T-helper 1 cell treated with Interleukin-12 subunit alpha and Interleukin-12 subunit beta and Interleukin-4 antibody, amounts not matched to agents 30 μg/mL and 1 μg/mL, for 36 hours (primary cell): Measurements from ENCODE around the gene LIFR.
"Not testable (repeated sequence)": the region's sequence is repeated elsewhere in the genome, so short reads cannot be mapped to it uniquely, and the experiment has no call there.

ENCODE experiments used
- H3K27ac Mint-ChIP-seq: one replicate; pipeline ENCODE4 v1.8.0; 2021; ENCODE audit warnings: mild to moderate bottlenecking, mixed read lengths
- H3K27me3 Mint-ChIP-seq: one replicate; pipeline ENCODE4 v1.8.0; 2021; ENCODE audit warnings: low read depth, mixed read lengths
- H3K36me3 Mint-ChIP-seq: one replicate; pipeline ENCODE4 v1.8.0; 2021; ENCODE audit warnings: low read depth, mixed read lengths
- H3K4me1 Mint-ChIP-seq: one replicate; pipeline ENCODE4 v1.8.0; 2021; ENCODE audit warnings: low read depth, mixed read lengths
- H3K4me3 Mint-ChIP-seq: one replicate; pipeline ENCODE4 v1.8.0; 2021; ENCODE audit warnings: mild to moderate bottlenecking, moderate library complexity, mixed read lengths
- H3K9me3 Mint-ChIP-seq: one replicate; pipeline ENCODE4 v1.8.0; 2021; ENCODE audit warnings: mixed read lengths

LIFR gene

GRCh38 chr5:38590838-38591522 lies 34.5 kb upstream of the LIFR start:
- H3K27ac Mint-ChIP-seq = no peak overlapping the region
- peaks cover 4% of the 10 kb centered on the region for H3K27me3 Mint-ChIP-seq
- no peaks in the 10 kb centered on the region for H3K9me3 Mint-ChIP-seq
- H3K4me3 Mint-ChIP-seq = no peak overlapping the region
- H3K36me3 Mint-ChIP-seq = no peaks in the 10 kb centered on the region
- H3K4me1 Mint-ChIP-seq = no peaks in the 10 kb centered on the region

GRCh38 chr5:38589629-38590028 lies 33.2 kb upstream of the LIFR start:
- Mint-ChIP-seq H3K4me1 (no peaks in the 10 kb centered on the region), H3K4me3 (no peak overlapping the region), H3K9me3 (no peaks in the 10 kb centered on the region), H3K27ac (no peak overlapping the region), H3K36me3 (no peaks in the 10 kb centered on the region), H3K27me3 (peaks cover 4% of the 10 kb centered on the region)

- no peak overlapping the region for H3K4me3 Mint-ChIP-seq
- no peaks in the 10 kb centered on the region for H3K36me3 Mint-ChIP-seq
- peaks cover 3% of the 10 kb centered on the region for H3K27me3 Mint-ChIP-seq
- no peaks in the 10 kb centered on the region for H3K9me3 Mint-ChIP-seq
- H3K27ac Mint-ChIP-seq = no peak overlapping the region
- peaks cover 3% of the 10 kb centered on the region for H3K4me1 Mint-ChIP-seq
Observed at GRCh38 chr5:38585816-38586215, 29.4 kb upstream of the LIFR start.

- Mint-ChIP-seq H3K27ac (no peak overlapping the region), H3K9me3 (no peaks in the 10 kb centered on the region), H3K4me1 (peaks cover 3% of the 10 kb centered on the region), H3K36me3 (no peaks in the 10 kb centered on the region), H3K27me3 (peaks cover 7% of the 10 kb centered on the region), H3K4me3 (no peak overlapping the region)
Observed at GRCh38 chr5:38583500-38583899, 27.1 kb upstream of the LIFR start.

- Mint-ChIP-seq H3K4me3 (no peak overlapping the region), H3K27ac (no peak overlapping the region), H3K4me1 (peaks cover 3% of the 10 kb centered on the region), H3K36me3 (no peaks in the 10 kb centered on the region), H3K9me3 (no peaks in the 10 kb centered on the region), H3K27me3 (peaks cover 7% of the 10 kb centered on the region)
Observed at GRCh38 chr5:38582975-38583319, 26.5 kb upstream of the LIFR start.

- H3K27ac Mint-ChIP-seq = no peak overlapping the region
- no peaks in the 10 kb centered on the region for H3K36me3 Mint-ChIP-seq
- no peak overlapping the region for H3K4me3 Mint-ChIP-seq
- H3K9me3 Mint-ChIP-seq = no peaks in the 10 kb centered on the region
- peaks cover 3% of the 10 kb centered on the region for H3K4me1 Mint-ChIP-seq
- peaks cover 7% of the 10 kb centered on the region for H3K27me3 Mint-ChIP-seq
Observed at GRCh38 chr5:38582293-38582974, 26.0 kb upstream of the LIFR start.

GRCh38 chr5:38581597-38581996 lies 25.2 kb upstream of the LIFR start:
- Mint-ChIP-seq H3K9me3 (no peaks in the 10 kb centered on the region), H3K27ac (no peak overlapping the region), H3K27me3 (peaks cover 7% of the 10 kb centered on the region), H3K4me1 (peaks cover 3% of the 10 kb centered on the region), H3K4me3 (no peak overlapping the region), H3K36me3 (no peaks in the 10 kb centered on the region)

GRCh38 chr5:38579105-38579504 lies 22.7 kb upstream of the LIFR start:
- H3K36me3 Mint-ChIP-seq = no peaks in the 10 kb centered on the region
- peaks cover 9% of the 10 kb centered on the region for H3K27me3 Mint-ChIP-seq
- no peak overlapping the region for H3K27ac Mint-ChIP-seq
- H3K4me1 Mint-ChIP-seq = peaks cover 3% of the 10 kb centered on the region
- no peak overlapping the region for H3K4me3 Mint-ChIP-seq
- H3K9me3 Mint-ChIP-seq = no peaks in the 10 kb centered on the region

- no peaks in the 10 kb centered on the region for H3K36me3 Mint-ChIP-seq
- no peak overlapping the region for H3K4me3 Mint-ChIP-seq
- peaks cover 11% of the 10 kb centered on the region for H3K27me3 Mint-ChIP-seq
- H3K9me3 Mint-ChIP-seq = no peaks in the 10 kb centered on the region
- no peak overlapping the region for H3K27ac Mint-ChIP-seq
- H3K4me1 Mint-ChIP-seq = no peaks in the 10 kb centered on the region
Observed at GRCh38 chr5:38576961-38577684, 20.7 kb upstream of the LIFR start.

- H3K27ac Mint-ChIP-seq = no peak overlapping the region
- H3K36me3 Mint-ChIP-seq = no peaks in the 10 kb centered on the region
- H3K4me3 Mint-ChIP-seq = no peak overlapping the region
- no peaks in the 10 kb centered on the region for H3K4me1 Mint-ChIP-seq
- no peaks in the 10 kb centered on the region for H3K9me3 Mint-ChIP-seq
- peaks cover 14% of the 10 kb centered on the region for H3K27me3 Mint-ChIP-seq
Observed at GRCh38 chr5:38576442-38576841, 20.0 kb upstream of the LIFR start.

GRCh38 chr5:38575476-38575875 lies 19.0 kb upstream of the LIFR start:
- H3K27me3 Mint-ChIP-seq = peaks cover 12% of the 10 kb centered on the region
- no peaks in the 10 kb centered on the region for H3K9me3 Mint-ChIP-seq
- H3K36me3 Mint-ChIP-seq = no peaks in the 10 kb centered on the region
- H3K4me3 Mint-ChIP-seq = no peak overlapping the region
- no peak overlapping the region for H3K27ac Mint-ChIP-seq
- H3K4me1 Mint-ChIP-seq = no peaks in the 10 kb centered on the region

GRCh38 chr5:38574009-38574408 lies 17.6 kb upstream of the LIFR start:
- no peaks in the 10 kb centered on the region for H3K36me3 Mint-ChIP-seq
- no peak overlapping the region for H3K4me3 Mint-ChIP-seq
- no peak overlapping the region for H3K27ac Mint-ChIP-seq
- H3K27me3 Mint-ChIP-seq = peaks cover 17% of the 10 kb centered on the region
- H3K4me1 Mint-ChIP-seq = no peaks in the 10 kb centered on the region
- H3K9me3 Mint-ChIP-seq = no peaks in the 10 kb centered on the region

- no peaks in the 10 kb centered on the region for H3K4me1 Mint-ChIP-seq
- H3K27me3 Mint-ChIP-seq = peaks cover 17% of the 10 kb centered on the region
- no peaks in the 10 kb centered on the region for H3K36me3 Mint-ChIP-seq
- no peak overlapping the region for H3K27ac Mint-ChIP-seq
- no peak overlapping the region for H3K4me3 Mint-ChIP-seq
- no peaks in the 10 kb centered on the region for H3K9me3 Mint-ChIP-seq
Observed at GRCh38 chr5:38573521-38573920, 17.1 kb upstream of the LIFR start.

- Mint-ChIP-seq H3K4me3 (no peak overlapping the region), H3K27ac (no peak overlapping the region), H3K36me3 (no peaks in the 10 kb centered on the region), H3K9me3 (no peaks in the 10 kb centered on the region), H3K4me1 (no peaks in the 10 kb centered on the region), H3K27me3 (peaks cover 19% of the 10 kb centered on the region)
Observed at GRCh38 chr5:38569180-38569579, 12.7 kb upstream of the LIFR start.

- peaks cover 29% of the 10 kb centered on the region for H3K27me3 Mint-ChIP-seq
- not testable (repeated sequence) for H3K36me3 Mint-ChIP-seq, H3K9me3 Mint-ChIP-seq, H3K27ac Mint-ChIP-seq, H3K4me1 Mint-ChIP-seq, H3K4me3 Mint-ChIP-seq
Observed at GRCh38 chr5:38567306-38567705, 10.9 kb upstream of the LIFR start.
